SK-N-MC (cell line): ENCODE results near the gene AHDC1.

Source experiments
- EZH2 ChIP-seq: fragments of 200-600 bp; sonication (generic); IDR thresholded peaks from one replicate; pipeline ENCODE4 v1.6.1; 2017; ENCODE audit warnings: antibody characterized with exemption
- FOXP2 ChIP-seq: optimal IDR thresholded peaks from 2 replicates; pipeline ENCODE3; 2011; ENCODE audit warnings: mild to moderate bottlenecking, moderate library complexity; ENCODE audit not compliant: insufficient read depth; ENCODE audit errors: extremely low read length, control extremely low read depth
- POLR2AphosphoS5 ChIP-seq: IDR thresholded peaks from 2 replicates; pipeline ENCODE4 v1.6.1; 2012; ENCODE audit warnings: mild to moderate bottlenecking, low read depth, low read length, borderline replicate concordance

GRCh38 chr1:27561124-27561899, 42.6 kb downstream of the AHDC1 start:
- no peak for TF ChIP-seq FOXP2
- TF ChIP-seq POLR2AphosphoS5: no peak
- TF ChIP-seq EZH2: no peak
